HepG2 (cell line): ENCODE measurements around the gene HEATR1. TPM values are rescaled to one million over a fixed set of nuclear protein-coding genes. Genes with fewer than 3 reads are reported as not detected.

ENCODE experiments used
- BCLAF1 ChIP-seq: fragments of 450-650 bp; IDR thresholded peaks from 2 replicates; pipeline ENCODE4 v1.6.1; 2017; ENCODE audit warnings: mild to moderate bottlenecking
- CHD4 ChIP-seq: fragments of 200-600 bp; sonication (generic); IDR thresholded peaks from 2 replicates; pipeline ENCODE4 v1.7.0; 2017; ENCODE audit warnings: mild to moderate bottlenecking, low read length, borderline replicate concordance
- E2F1 ChIP-seq: sonication (generic); formaldehyde crosslinking; IDR thresholded peaks from 2 replicates; pipeline ENCODE4 v1.5.0; 2020; ENCODE audit warnings: missing genetic modification reagents
- HMGXB3 ChIP-seq: sonication (generic); formaldehyde crosslinking; IDR thresholded peaks from 2 replicates; pipeline ENCODE4 v1.4.0; 2020; ENCODE audit warnings: missing genetic modification reagents, borderline replicate concordance
- IKZF5 ChIP-seq: IDR thresholded peaks from 2 replicates; pipeline ENCODE4 v1.6.1; 2018; ENCODE audit warnings: missing genetic modification reagents, mild to moderate bottlenecking, missing compliant biosample characterization
- KLF9 ChIP-seq: IDR thresholded peaks from 2 replicates; pipeline ENCODE4 v1.6.1; 2016; ENCODE audit warnings: low read depth
- MIXL1 ChIP-seq: IDR thresholded peaks from 2 replicates; pipeline ENCODE4 v1.6.1; 2016
- SAFB2 ChIP-seq: sonication (generic); formaldehyde crosslinking; IDR thresholded peaks from 2 replicates; pipeline ENCODE4 v1.5.1; 2020; ENCODE audit warnings: missing genetic modification reagents, low read depth, mild to moderate bottlenecking, borderline replicate concordance
- SAP130 ChIP-seq: IDR thresholded peaks from 2 replicates; pipeline ENCODE4 v1.6.1; 2016; ENCODE audit warnings: low read depth
- THYN1 ChIP-seq: sonication (generic); formaldehyde crosslinking; IDR thresholded peaks from 2 replicates; pipeline ENCODE4 v1.8.1; 2023; ENCODE audit warnings: low read depth, mild to moderate bottlenecking, moderate library complexity, missing genetic modification reagents, borderline replicate concordance
- ZBTB21 ChIP-seq: sonication (generic); formaldehyde crosslinking; IDR thresholded peaks from 2 replicates; pipeline ENCODE4 v1.4.0; 2020; ENCODE audit warnings: missing genetic modification reagents
- ZMAT5 ChIP-seq: sonication (generic); formaldehyde crosslinking; IDR thresholded peaks from 2 replicates; pipeline ENCODE4 v1.5.0; 2020; ENCODE audit warnings: mild to moderate bottlenecking, low read depth, missing genetic modification reagents, borderline replicate concordance
- ZNF276 ChIP-seq: sonication (generic); formaldehyde crosslinking; IDR thresholded peaks from 2 replicates; pipeline ENCODE4 v1.4.0; 2020; ENCODE audit warnings: mild to moderate bottlenecking, low read depth, missing genetic modification reagents
- ZNF75D ChIP-seq: sonication (generic); formaldehyde crosslinking; IDR thresholded peaks from 2 replicates; pipeline ENCODE4 v1.8.1; 2023; ENCODE audit warnings: missing genetic modification reagents, mild to moderate bottlenecking, borderline replicate concordance
- ZNF770 ChIP-seq: sonication (generic); formaldehyde crosslinking; IDR thresholded peaks from 2 replicates; pipeline ENCODE4 v1.5.0; 2020; ENCODE audit warnings: mild to moderate bottlenecking, missing genetic modification reagents
- polyA plus RNA-seq, 8 experiments: library from polyadenylated mRNA; depleted of rRNA in 3 of 8; stranded (reverse) in 7 of 8; unstranded in 1 of 8; fragments of >200 nt; fragmentation: Illumina TruSeq in 4 of 8; extraction: Trizol in 4 of 8; gene quantifications; 2 replicates each; pipeline versions ENCODE4 v1.2.1 to v1.2.3, GENCODE V29; 2011 to 2016; ENCODE audit warnings: low read depth in 4 of 8, missing spikeins in 1 of 8, mixed read lengths in 1 of 8; ENCODE audit not compliant: insufficient read depth in 1 of 8
- total RNA-seq, 5 experiments: library from RNA; depleted of rRNA; stranded (reverse); fragments of >200 nt; fragmentation: Illumina TruSeq; extraction: Trizol; gene quantifications; 2 replicates each; pipeline ENCODE4 v1.2.3, GENCODE V29; 2016; ENCODE audit warnings: low read depth in 1 of 5

HEATR1 gene
- total and polyA plus RNA-seq, 2 of the 13 experiments (the other 11 are each of a cell fraction or from before 2014, with no cell fraction given) = 10.2 to 45.8 TPM

- TF ChIP-seq IKZF5 (CRISPR knock-in tag) (no peak), MIXL1 (CRISPR knock-in tag) (no peak), HMGXB3 (CRISPR knock-in tag) (no peak), THYN1 (no peak), ZNF75D (CRISPR knock-in tag) (no peak), E2F1 (CRISPR knock-in tag) (no peak), CHD4 (no peak), ZMAT5 (CRISPR knock-in tag) (no peak), ZNF770 (CRISPR knock-in tag) (peak; percentile 9; the same call in 1 of the 2 replicates), ZNF276 (CRISPR knock-in tag) (no peak), SAFB2 (CRISPR knock-in tag) (no peak), ZBTB21 (CRISPR knock-in tag) (no peak), KLF9 (CRISPR knock-in tag) (no peak), SAP130 (CRISPR knock-in tag) (no peak), BCLAF1 (no peak)
These were observed 80.6 kb downstream of the HEATR1 start, which contains the start of gene LGALS8 (continued) for GRCh38 chr1:236523704-236524141.
